Measurements from ENCODE around the gene KCNIP4. TPM values are rescaled to one million over a fixed set of nuclear protein-coding genes. Genes with fewer than 3 reads are reported as not detected.

The KCNIP4 gene
- total and polyA plus RNA-seq, 2 experiments from 2014 or later: 0.69 to 1.00 TPM

DNA sequence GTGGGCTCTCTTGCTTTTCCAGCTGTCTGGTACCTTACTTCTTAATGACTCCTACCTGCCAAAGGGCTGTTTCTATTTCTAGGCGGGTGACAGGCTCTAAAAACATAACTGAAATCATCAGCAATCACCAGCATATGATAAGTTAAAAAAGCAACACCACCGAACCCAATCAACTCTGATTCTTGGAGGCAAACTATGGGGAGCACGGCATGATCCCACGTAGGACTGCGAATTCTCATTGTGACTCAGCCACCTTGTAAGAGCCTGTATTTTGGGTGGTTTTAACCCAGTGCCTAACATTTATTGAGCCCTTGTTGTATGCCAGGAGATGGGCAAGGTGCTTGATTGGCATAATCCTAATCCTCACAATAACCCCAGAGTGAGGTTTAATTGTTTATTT lies 1091.5 kb downstream of the KCNIP4 start:
- no peaks in the 10 kb centered on the region for H3K9me2 ChIP-seq (replicated peaks; ENCODE audit: insufficient read depth)
- no peak overlapping the region for H3K27ac ChIP-seq
- 89% methylated on average over 5 of the region's 5 CpGs for WGBS (ENCODE audit: low lambda C conversion rate, missing lambda C conversion rate)
- no peaks in the 10 kb centered on the region for H3K27me3 ChIP-seq
- H3K9me3 ChIP-seq (ENCODE audit: low read depth): no peaks in the 10 kb centered on the region
- H2AFZ ChIP-seq: no peak overlapping the region
- H3K4me3 ChIP-seq: no peak overlapping the region
- H3K4me2 ChIP-seq: no peak overlapping the region
- no peaks in the 10 kb centered on the region for H4K20me1 ChIP-seq (ENCODE audit: insufficient read depth, poor library complexity, severe bottlenecking)
- H3K4me1 ChIP-seq (ENCODE audit: insufficient read depth): no peaks in the 10 kb centered on the region
- no peak for TF ChIP-seq EZH2 (IDR thresholded peaks at IDR 0.05; ENCODE audit: borderline replicate concordance)
- TF ChIP-seq, protein P1, sequence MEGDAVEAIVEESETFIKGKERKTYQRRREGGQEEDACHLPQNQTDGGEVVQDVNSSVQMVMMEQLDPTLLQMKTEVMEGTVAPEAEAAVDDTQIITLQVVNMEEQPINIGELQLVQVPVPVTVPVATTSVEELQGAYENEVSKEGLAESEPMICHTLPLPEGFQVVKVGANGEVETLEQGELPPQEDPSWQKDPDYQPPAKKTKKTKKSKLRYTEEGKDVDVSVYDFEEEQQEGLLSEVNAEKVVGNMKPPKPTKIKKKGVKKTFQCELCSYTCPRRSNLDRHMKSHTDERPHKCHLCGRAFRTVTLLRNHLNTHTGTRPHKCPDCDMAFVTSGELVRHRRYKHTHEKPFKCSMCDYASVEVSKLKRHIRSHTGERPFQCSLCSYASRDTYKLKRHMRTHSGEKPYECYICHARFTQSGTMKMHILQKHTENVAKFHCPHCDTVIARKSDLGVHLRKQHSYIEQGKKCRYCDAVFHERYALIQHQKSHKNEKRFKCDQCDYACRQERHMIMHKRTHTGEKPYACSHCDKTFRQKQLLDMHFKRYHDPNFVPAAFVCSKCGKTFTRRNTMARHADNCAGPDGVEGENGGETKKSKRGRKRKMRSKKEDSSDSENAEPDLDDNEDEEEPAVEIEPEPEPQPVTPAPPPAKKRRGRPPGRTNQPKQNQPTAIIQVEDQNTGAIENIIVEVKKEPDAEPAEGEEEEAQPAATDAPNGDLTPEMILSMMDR (IDR thresholded peaks at IDR 0.05; ENCODE audit: poor library complexity): no peak
- no peaks in the 10 kb centered on the region for H3K36me3 ChIP-seq (replicated peaks; ENCODE audit: insufficient read depth, low read depth)
- DNase-seq (ENCODE audit: low spot score): no peak
- no peaks in the 10 kb centered on the region for H3K79me2 ChIP-seq

DNA sequence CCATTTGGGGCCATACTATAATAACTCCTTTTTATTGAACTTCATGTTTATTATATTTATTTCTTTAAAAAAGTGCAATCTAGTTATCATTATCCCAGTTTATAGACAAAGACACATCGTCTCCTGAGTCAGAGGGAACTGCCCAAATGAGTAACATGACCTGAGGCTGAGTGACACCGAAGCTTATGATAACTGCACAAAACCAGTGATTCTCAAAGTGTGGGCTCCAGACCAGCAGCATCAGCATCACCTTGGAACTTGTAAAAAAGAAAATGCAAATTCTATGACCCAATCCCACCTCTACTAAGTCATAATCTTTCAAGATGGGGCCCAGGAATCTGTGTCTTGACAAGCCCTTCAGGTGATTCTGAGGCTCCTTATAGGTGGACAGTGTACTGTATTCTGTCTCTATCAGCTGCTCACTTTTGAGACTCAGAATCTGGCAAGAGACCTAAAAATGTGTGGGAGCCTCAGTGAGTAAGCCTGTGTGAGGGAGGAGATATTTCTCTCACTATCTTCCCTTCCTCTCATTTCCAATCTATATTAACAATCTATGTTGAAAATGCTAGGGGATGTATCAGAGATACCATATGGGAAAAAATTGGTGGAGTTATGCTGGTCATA lies 1101.3 kb downstream of the KCNIP4 start:
- no peaks in the 10 kb centered on the region for H3K79me2 ChIP-seq
- TF ChIP-seq, protein P1 (IDR thresholded peaks at IDR 0.05; ENCODE audit: poor library complexity): no peak
- TF ChIP-seq EZH2 (IDR thresholded peaks at IDR 0.05; ENCODE audit: borderline replicate concordance): no peak
- no peak for TF ChIP-seq EZH2phosphoT487 (IDR thresholded peaks at IDR 0.05; ENCODE audit: low read depth, severe bottlenecking, unreplicated experiment)
- H3K36me3 ChIP-seq (replicated peaks; ENCODE audit: insufficient read depth, low read depth): no peaks in the 10 kb centered on the region
- H3K27me3 ChIP-seq: no peaks in the 10 kb centered on the region
- no peaks in the 10 kb centered on the region for H3K4me1 ChIP-seq (ENCODE audit: insufficient read depth)
- H3K9me2 ChIP-seq (replicated peaks; ENCODE audit: insufficient read depth): no peaks in the 10 kb centered on the region
- no peaks in the 10 kb centered on the region for H3K9me3 ChIP-seq (ENCODE audit: low read depth)
- no peaks in the 10 kb centered on the region for H4K20me1 ChIP-seq (ENCODE audit: insufficient read depth, poor library complexity, severe bottlenecking)
- H3K4me3 ChIP-seq: no peak overlapping the region
- no peak overlapping the region for H2AFZ ChIP-seq
- WGBS (ENCODE audit: low lambda C conversion rate, missing lambda C conversion rate): 83% methylated on average over 2 of the region's 2 CpGs
- DNase-seq (ENCODE audit: low spot score): no peak
- no peak overlapping the region for H3K4me2 ChIP-seq
- no peak overlapping the region for H3K27ac ChIP-seq

DNA sequence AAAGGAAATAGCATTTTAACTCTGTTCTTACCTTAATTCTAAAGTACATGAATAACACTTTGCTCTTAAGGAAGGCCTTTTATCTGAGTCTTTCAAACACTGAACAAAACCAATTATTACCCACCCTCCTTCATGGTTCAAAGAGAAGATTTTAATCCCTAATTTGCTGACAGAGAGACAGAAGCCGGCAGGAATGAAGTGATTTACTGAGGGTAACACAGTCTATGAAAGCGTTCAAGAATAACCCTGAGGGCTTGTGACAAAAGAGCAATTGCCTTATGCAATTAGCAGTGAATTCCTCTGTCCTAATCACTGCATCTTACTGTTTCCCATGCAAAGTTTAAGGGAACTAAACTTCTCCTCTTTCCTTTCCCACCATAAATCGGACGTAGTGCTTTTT lies 1104.3 kb downstream of the KCNIP4 start:
- Histone ChIP-seq H3K79me2 (no peaks in the 10 kb centered on the region), H3K36me3 (replicated peaks; ENCODE audit: insufficient read depth, low read depth) (no peaks in the 10 kb centered on the region), H3K4me2 (no peak overlapping the region), H3K9me2 (replicated peaks; ENCODE audit: insufficient read depth) (no peaks in the 10 kb centered on the region), H3K4me1 (ENCODE audit: insufficient read depth) (no peaks in the 10 kb centered on the region), H4K20me1 (ENCODE audit: insufficient read depth, poor library complexity, severe bottlenecking) (no peaks in the 10 kb centered on the region), H3K27ac (no peak overlapping the region), H2AFZ (no peak overlapping the region), H3K9me3 (ENCODE audit: low read depth) (no peaks in the 10 kb centered on the region), H3K27me3 (no peaks in the 10 kb centered on the region), H3K4me3 (no peak overlapping the region)
- WGBS (ENCODE audit: low lambda C conversion rate, missing lambda C conversion rate): 38% methylated on average over 4 of the region's 4 CpGs
- DNase-seq (ENCODE audit: low spot score): no peak
- TF ChIP-seq EZH2phosphoT487 (IDR thresholded peaks at IDR 0.05; ENCODE audit: low read depth, severe bottlenecking, unreplicated experiment) (no peak), EZH2 (IDR thresholded peaks at IDR 0.05; ENCODE audit: borderline replicate concordance) (no peak)
- TF ChIP-seq, protein P1 (IDR thresholded peaks at IDR 0.05; ENCODE audit: poor library complexity): no peak

Measured in hepatocyte (in vitro differentiated cells).